Activated effector memory CD4-positive, alpha-beta T cell treated with anti-CD3 and anti-CD28 coated beads, Interleukin-2, amount 50 U/mL, for 16 hours (primary cell): ENCODE data around the gene TXNDC2.
"Not testable (repeated sequence)": the region's sequence is repeated elsewhere in the genome, so short reads cannot be mapped to it uniquely, and the experiment has no call there.

Experiments
- DNase-seq: peaks from one replicate; pipeline ENCODE4 v3.0.0-alpha.2; 2020

The TXNDC2 gene

GRCh38 chr18:9887992-9888391 lies 2.2 kb downstream of the TXNDC2 start:
- DNase-seq, result no peak

GRCh38 chr18:9890196-9890595 lies 4.4 kb downstream of the TXNDC2 start:
- no peak for DNase-seq

DNA sequence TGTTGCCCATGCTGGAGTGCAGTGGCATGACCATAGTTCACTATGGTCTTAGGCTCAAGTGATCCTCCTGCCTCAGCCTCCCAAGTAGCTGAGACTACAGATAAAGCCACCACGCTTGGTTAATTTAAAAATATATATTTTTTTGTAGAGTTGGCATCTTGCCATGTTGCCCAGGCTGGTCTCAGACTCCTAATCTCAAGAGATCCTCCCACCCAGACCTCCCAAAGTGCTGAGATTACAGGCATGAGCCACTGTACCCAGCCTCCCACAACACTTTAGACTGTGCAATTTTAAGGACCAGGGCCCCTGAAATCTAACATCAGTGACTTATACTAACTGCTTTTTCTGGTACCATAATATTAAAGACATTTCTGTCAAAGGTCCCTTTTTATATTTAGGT lies 5.2 kb downstream of the TXNDC2 start:
- DNase-seq, result no peak

DNA sequence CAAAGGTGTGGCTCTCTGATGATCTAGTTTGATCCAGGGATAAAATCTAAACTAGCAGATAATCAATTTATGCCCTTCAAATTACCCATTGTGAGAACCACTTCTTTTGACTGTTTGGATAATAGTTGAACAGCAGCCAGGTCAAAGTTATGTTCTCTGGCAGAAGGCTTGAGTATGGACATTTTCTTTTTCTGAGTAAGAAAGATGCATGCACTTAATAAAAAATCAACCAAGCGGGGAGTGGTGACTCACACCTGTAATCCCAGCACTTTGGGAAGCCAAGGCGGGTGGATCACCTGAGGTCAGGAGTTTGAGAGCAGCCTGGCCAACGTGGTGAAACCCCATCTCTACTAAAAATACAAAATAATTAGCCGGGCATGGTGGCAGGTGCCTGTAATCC lies 5.7 kb downstream of the TXNDC2 start:
- DNase-seq, result not testable (repeated sequence)

- DNase-seq, result no peak
Measured at GRCh38 chr18:9894454-9895068, 8.8 kb downstream of the TXNDC2 start.

DNA sequence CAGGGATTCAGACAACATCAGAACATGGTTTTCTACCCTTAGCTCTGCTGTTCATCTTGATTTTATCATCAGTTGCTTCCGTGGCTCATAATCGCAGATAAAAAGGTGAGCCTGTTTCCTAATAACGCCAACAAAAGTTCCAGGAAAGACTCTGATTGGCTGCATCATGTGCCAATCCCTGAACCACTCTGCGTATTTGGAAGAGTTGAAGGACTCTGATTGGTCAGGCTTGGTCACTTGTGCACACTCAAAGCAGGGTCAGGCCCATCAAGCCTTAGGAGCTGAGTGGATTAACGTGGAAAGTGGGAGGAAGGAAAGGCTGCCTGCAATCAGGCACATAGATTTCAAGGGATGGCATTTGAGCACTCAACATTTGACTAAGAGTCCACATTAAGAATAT lies 11.4 kb downstream of the TXNDC2 start:
- no peak for DNase-seq

DNA sequence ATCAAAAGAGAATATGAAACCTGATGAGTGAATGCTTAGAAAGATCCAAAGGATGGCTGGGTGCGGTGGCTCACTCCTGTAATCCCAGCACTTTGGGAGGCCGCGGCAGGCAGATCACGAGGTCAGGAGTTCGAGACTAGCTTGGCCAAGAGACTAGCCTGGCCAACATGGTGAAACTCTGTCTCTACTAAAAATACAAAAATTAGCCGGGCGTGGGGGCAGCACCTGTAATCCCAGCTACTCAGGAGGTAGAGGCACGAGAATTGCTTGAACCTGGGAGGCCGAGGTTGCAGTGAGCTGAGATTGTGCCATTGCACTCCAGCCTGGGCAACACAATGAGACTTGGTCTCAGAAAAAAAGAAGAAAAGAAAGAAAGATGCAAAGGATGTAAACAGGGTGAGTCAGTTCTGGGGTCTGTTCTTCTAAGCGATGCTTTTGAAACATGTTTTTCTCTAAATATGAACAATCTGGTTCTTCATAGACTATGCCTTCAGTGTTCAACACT lies 12.1 kb downstream of the TXNDC2 start:
- not testable (repeated sequence) for DNase-seq

DNA sequence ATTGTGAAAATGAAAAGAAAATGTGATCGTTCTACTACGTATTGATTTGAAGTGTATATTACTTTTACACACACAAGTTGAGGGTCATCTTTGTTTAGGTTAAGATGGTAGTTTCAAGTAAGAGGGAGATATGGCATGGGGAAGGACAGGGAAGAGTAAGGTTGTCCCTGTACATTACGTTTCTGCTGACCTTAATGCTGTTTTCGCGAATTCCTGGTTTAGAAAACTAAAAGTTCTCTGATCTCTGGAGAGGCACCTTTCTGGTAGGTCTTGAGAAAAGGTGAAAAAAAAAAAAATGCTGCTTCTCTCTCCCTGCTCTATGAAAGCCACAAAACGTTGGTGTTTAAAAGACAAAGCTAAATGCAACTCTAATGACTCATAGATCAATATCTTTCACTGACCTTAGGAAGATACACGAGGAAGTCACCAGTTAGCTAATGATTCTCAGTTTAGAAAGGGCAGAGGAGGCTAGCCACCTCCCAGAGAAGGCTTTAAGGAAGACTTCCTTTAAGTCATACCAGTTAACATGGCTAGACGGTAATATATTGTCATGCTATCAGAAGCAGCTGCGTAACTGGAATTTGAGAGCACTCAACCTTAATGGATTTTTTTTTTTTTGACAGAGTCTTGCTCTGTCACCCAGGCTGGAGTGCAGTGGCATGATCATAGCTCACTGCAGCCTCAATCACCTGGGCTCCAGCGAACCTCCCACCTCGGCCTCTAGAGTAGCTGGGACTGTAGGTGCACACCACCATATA lies 13.2 kb downstream of the TXNDC2 start:
- no peak for DNase-seq

DNA sequence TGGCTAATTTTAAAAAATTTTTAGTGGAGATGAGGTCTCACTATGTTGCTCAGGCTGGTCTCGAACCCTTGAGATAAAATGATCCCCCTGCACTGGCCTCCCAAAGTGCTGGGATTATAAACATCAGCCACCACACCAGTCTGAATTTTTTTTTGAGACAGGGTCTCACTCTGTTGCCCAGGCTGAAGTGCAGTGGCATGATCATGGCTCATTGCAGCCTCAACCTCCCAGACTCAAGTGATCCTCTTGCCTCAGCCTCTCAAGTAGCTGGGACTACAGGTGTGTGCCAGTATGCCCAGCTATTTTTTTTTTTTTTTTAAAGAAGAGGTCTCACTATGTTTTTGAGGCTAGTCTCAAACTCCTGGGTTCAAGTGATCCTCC lies 13.8 kb downstream of the TXNDC2 start:
- not testable (repeated sequence) for DNase-seq

GRCh38 chr18:9900699-9901098 lies 14.9 kb downstream of the TXNDC2 start:
- DNase-seq, result no peak

GRCh38 chr18:9901377-9901776 lies 15.6 kb downstream of the TXNDC2 start:
- no peak for DNase-seq

- DNase-seq, result not testable (repeated sequence)
Measured at GRCh38 chr18:9902264-9902663, 16.5 kb downstream of the TXNDC2 start.

GRCh38 chr18:9902832-9903231 lies 17.1 kb downstream of the TXNDC2 start:
- no peak for DNase-seq

DNA sequence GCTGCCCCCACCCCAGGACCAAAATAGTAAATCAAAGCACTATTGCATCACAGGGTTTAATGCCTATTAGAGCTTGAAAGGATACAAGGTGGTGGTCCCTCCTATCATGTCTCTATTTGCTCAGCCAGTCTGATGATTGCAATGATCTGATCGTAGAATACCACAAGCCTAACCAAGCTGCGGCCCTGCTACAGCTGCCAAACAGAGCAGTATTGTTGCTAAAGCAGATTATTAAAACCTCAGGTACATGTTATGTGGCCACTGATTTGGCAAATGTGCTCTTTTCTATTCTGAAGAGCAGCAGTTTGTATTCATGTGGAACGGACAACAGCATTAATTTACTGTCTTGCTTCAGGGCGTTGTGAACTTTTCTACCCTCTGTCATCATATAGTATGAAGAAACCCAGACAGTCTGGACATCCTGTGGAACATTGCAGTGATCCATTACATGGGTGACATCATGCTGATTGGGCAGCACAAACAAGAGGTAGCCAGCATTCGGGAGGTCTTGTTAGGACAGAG lies 19.7 kb downstream of the TXNDC2 start:
- no peak for DNase-seq

DNA sequence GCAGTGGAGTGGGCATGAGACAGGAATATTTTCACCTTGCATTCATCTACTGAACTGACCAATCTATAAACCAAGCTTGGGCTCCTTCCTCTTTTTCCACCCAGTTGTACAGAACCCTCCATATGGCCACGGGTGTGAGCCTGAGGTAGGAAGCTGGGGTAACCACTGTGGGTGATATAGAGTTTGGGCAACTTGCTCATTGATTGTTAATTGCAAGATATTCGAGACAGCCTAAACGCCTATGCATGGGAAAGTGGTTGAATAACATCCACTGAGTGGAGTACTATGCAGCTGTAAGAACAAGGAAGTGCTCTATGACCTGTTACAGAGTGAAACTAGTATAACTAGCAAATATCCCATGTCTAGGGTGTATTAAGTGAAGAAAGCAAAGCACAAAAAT lies 20.7 kb downstream of the TXNDC2 start:
- DNase-seq, result no peak

- DNase-seq, result no peak
Measured at GRCh38 chr18:9907867-9908266, 22.1 kb downstream of the TXNDC2 start.

GRCh38 chr18:9910071-9910470 lies 24.3 kb downstream of the TXNDC2 start:
- no peak for DNase-seq

DNA sequence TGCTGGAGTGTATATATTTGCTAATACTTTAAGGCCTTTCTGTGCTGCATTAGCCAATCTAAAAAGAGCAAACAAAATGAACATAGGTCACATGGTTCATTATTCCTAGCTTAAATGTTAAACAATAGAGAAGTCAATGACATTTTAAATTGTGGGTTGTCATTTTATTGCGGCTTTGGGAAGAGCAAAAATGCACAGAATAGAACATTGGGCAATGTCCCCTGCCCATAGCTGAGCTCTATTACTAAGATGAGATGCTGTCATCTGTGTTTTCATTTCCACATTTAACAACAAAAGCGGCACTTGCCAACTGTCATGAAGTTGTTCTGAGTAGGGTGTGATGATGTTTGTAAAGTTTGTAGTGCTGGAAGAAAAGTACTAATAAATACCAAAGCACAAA lies 24.9 kb downstream of the TXNDC2 start:
- DNase-seq, result no peak

DNA sequence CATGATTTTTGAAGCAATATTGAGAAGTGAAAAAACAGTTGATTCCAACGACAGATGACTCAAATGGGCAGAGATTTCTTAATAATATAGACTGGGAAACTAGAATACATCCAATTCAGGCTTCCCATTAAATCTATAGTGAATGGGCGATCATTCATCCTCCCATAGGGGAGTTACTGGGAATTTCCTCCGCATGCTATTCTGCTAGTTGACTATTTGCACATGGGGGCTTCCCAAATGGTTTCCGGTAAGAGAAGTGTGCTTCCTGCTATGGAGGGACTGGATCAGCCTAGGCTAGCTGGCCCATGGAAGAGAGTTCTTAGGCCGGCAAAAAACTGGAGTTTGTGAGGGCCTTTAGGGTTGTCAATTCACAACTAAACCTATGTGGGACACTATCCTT lies 25.5 kb downstream of the TXNDC2 start:
- no peak for DNase-seq

DNA sequence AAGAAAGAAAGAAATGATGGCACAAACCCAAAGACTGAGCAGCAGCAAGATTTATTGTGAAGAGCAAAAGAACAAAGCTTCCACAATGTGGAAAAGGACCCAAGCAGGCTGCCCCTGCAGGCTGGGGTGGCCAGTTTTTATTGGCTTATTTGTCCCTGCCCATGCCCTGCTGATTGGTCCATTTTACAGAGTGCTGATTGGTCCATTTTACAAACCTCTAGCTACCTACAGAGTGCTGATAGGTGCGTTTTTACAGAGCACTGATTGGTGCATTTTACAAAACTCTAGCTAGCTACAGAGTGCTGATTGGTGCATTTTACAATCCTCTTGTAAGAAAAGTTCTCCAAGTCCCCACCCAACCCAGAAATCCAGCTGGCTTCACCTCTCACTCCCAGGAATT lies 26.5 kb downstream of the TXNDC2 start:
- DNase-seq, result not testable (repeated sequence)

GRCh38 chr18:9913151-9913525 lies 27.4 kb downstream of the TXNDC2 start:
- no peak for DNase-seq

DNA sequence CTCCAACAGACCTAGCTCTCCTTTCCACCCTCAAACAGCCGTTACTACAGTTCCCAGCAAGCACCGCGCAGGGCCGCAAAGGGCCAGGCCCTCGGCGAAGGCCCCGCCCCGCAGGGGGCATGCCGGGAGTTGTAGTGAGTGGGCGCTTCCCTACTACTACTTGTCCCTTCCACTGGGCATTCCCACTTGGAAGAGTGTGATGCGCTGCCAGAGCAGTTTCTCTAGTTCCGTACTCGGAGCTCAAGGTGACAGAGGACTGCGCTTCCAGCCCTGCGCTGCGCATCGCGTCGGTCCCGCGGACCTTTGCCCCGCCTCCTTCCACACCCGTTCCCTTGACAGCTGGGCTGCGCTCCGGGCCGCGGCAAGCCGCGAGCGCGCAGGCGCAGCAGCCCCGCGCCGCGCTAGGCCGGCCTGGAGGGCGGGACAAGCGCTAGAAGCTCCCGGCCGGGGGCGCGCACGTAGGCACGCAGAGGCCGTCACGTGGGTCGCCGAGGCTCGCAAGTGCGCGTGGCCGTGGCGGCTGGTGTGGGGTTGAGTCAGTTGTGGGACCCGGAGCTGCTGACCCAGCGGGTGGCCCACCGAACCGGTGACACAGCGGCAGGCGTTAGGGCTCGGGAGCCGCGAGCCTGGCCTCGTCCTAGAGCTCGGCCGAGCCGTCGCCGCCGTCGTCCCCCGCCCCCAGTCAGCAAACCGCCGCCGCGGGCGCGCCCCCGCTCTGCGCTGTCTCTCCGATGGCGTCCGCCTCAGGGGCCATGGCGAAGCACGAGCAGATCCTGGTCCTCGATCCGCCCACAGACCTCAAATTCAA lies 28.0 kb downstream of the TXNDC2 start, which contains the start of gene VAPA:
Gene VAPA, plus strand, starts transcription at position 491 of the 808 bp plus-strand sequence. Its CDS starts 241 bp downstream, at position 732.
- peak; percentile 98 for DNase-seq

- no peak for DNase-seq
Measured at GRCh38 chr18:9914334-9914583, 28.5 kb downstream of the TXNDC2 start.
